GM12873 (cell line): ENCODE data around the gene PITPNC1.

Experiments used
- TF ChIP-seq, protein P1 (sequence below): IDR thresholded peaks from 2 replicates; pipeline ENCODE4 v1.5.1; 2012; ENCODE audit warnings: low read depth, mild to moderate bottlenecking, moderate library complexity, low read length, control low read depth; ENCODE audit not compliant: insufficient read depth; ENCODE audit errors: missing control alignments

Gene PITPNC1

DNA sequence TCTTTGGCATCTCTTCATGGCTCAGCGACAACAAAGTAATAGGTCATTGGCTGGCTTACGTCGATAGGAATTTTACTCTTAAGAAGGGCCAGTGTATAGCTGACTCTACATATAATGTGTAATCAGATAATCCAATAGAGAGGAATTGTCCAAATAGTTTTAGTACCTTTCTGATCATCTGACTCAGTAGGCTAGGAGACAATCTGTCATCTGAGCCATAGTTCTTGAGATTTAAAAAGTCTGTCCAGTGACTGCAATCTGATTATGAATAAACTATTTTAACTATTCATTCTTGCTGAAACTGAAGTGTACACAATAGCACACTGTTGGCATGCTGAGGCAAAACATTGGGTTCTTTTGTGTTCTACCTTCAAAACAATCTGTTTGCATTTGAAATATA is 319.3 kb downstream of the PITPNC1 start:
- TF ChIP-seq, protein P1, sequence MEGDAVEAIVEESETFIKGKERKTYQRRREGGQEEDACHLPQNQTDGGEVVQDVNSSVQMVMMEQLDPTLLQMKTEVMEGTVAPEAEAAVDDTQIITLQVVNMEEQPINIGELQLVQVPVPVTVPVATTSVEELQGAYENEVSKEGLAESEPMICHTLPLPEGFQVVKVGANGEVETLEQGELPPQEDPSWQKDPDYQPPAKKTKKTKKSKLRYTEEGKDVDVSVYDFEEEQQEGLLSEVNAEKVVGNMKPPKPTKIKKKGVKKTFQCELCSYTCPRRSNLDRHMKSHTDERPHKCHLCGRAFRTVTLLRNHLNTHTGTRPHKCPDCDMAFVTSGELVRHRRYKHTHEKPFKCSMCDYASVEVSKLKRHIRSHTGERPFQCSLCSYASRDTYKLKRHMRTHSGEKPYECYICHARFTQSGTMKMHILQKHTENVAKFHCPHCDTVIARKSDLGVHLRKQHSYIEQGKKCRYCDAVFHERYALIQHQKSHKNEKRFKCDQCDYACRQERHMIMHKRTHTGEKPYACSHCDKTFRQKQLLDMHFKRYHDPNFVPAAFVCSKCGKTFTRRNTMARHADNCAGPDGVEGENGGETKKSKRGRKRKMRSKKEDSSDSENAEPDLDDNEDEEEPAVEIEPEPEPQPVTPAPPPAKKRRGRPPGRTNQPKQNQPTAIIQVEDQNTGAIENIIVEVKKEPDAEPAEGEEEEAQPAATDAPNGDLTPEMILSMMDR: no peak

DNA sequence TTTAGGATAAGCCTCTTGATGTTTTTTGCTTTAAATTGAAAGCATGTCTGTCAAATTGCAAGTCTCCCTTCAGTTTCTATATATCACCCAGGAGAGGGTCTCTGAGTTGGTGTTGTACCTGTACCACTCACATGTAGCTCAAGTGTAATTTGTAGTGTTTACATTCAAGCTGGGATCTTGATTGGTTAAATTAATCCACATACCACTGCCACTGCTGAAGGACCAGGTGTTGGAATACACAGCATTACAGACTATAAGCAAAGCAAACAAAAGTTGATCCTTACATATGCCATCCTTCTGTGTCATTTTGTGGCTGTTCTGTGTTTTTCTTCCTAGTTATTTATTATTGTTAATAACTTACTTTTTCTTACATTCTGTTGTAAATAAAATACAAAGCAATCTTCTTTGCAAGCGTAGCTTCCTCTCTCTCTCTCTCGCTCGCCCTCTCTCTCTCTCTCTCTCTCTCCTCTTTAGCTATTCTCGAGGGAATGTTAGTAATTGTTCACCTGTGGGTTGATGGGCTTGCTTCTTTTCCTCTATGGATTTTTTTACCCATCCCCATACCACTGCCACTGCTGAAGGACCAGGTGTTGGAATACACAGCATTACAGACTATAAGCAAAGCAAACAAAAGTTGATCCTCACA is 319.9 kb downstream of the PITPNC1 start:
- TF ChIP-seq, protein P1: no peak

DNA sequence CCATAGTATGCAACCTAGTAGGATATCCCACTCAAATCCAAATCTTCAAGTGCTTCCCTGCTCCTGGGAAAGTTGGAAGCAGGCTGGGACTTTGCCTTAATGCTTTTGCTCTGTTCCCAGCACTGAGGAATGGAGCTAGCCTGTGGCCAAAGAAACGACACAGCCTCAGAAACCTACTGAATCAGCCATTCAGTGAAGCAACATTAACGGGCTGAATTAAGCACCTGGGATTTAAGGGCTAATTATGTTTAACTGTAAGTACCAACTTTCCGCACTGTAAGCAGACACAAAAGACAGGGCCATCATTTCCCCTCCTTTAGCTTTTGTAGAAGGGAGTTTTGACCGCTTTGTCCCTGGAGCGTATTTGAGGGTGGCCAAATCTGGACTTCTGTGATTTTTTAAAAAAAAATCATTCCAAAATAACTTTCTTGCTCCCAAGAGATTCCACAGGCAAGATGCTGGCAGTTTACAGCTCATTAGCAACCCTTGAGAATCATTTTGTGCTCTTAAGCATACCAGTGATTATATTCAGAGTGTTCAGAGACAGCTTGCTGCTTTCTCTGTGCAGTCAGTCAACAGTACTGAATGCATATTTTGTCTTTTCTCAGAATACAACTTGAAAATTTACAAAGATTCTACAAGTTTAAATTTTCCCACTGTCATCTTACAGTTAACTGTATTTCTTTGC is 323.1 kb downstream of the PITPNC1 start:
- TF ChIP-seq, protein P1: no peak

DNA sequence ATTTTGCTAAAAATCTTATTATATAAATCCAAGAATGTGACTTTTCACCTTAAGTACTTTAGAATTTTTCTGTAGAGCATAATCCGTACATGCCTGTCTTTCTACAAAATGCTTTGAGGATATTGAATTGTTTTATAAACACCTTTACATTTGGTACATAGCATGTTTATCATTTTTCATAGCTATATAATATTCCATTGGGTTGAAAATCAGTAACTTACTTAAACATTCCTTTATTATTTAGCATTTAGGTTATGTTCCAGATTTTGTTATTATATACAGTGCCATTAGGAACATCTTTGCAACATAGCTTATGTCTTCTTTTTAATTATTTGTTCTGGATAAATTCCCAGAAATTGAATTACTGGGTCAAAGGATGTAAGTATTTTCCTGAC is 323.6 kb downstream of the PITPNC1 start:
- TF ChIP-seq, protein P1: no peak

DNA sequence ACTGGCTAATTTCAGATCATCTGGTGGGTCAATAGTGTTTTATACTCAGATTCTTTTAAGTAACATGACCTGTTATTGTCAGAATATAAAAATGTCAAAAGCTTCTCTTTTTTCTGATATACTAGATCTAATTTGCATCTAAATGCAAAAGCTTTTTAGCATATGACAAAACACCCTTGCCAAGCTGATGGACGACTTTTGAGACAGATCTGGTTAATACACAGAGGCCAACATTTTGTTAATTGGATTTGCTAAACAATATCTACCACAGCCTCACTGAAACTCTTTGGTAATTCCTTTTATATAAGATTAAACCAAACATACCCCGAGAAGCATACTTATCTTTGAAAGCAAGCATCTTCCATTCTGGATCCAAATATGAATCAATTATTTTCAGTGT is 330.4 kb downstream of the PITPNC1 start:
- TF ChIP-seq, protein P1: no peak

DNA sequence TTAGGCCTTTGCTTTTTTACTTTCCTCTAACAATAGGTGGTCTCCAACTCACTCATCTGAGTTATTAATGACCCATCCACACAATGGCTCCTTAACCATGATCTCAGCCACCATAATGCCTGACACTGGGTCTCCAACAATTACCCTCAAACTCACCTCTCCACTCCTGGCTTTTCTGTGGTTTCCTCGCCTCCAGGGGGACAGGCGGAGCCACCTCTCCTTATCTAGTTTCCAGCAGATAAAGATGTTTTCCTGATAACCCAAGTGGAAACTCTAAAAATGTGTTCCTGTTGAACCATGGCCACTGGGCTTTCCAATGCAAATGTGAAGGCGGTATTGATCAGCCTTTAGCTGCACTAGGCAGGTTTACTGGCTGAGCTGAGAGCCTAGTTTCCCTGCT is 331.3 kb downstream of the PITPNC1 start:
- TF ChIP-seq, protein P1: no peak

DNA sequence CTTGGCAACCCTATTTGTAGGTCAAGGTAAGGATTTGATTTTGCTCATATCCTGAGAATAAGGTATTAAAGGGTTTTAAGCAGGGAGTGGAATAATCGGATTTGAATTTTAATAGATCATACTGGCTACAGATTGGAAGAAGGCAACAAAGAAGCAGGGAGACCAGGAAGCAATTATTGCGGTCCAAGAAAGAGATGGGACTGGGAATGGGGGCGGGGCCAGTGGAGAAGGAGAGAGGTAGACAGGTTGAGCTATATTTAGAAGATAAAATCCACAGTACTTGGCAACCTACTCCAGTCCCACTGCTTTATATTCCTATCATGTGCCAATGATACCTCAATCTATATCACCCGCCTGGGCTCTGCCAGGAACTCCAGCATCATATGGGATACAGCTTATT is 334.8 kb downstream of the PITPNC1 start:
- TF ChIP-seq, protein P1: no peak
